Ramos (cell line): ENCODE measurements around the gene NPTX2.
"Not testable (repeated sequence)": the region's sequence is repeated elsewhere in the genome, so short reads cannot be mapped to it uniquely, and the experiment has no call there.

Source experiments
- in situ Hi-C: fragments of 300-500 bp; cut with MboI; formaldehyde crosslinking; loops from one replicate; pipeline ENCODE4 v1.14.3; 2022; ENCODE audit warnings: low sequenced_read_pairs; ENCODE audit not compliant: unreplicated experiment

Gene NPTX2

GRCh38 chr7:98617051-98617959, at the start of gene NPTX2:
Gene NPTX2, plus strand, starts transcription at chr7:98617285. Its CDS starts 177 bp downstream, at chr7:98617462.
- in situ Hi-C loops: no loop called here

DNA sequence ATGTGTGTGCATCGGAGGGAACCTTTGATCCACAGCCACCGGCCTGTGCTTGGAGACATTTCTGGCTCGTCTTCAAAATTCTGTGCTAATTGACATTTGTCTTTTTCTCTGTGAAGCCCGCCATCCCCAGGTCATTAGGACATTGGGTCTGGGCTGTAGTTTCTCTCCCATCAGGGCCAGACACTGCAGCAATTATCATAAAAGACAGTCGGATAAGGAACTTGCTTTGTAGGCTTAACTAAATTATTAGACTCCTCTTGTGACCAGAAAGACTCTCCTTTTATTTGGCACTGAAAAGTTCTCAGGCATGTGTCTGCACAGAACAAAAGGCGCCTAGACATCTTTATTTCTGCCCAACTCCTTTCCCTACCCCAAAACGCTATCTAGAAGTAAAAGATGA, 49.1 kb upstream of the NPTX2 start:
- in situ Hi-C loops: no loop called here

DNA sequence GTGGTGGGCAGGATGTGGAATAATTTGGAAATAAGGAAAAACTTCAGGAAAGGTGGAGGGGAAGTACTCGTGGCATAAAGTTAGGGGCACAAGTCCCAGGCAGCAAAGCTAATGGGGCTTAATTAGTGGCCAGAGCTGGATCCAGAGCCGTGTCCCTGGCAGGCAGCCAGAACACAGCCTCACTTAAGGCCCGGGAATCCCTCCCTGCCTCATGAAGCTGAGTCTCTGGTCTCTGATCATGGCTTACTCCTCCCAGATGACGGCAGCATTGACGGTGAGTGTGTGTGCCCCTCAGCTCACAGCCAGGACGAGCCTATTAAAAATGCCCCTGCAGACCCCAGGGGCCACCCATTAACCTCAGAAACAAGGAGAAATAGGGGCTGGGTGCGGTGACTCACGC, 48.2 kb upstream of the NPTX2 start:
- in situ Hi-C loops: no loop called here

- in situ Hi-C loops: no loop called here
These were observed 47.3 kb upstream of the NPTX2 start for GRCh38 chr7:98569691-98570337.

DNA sequence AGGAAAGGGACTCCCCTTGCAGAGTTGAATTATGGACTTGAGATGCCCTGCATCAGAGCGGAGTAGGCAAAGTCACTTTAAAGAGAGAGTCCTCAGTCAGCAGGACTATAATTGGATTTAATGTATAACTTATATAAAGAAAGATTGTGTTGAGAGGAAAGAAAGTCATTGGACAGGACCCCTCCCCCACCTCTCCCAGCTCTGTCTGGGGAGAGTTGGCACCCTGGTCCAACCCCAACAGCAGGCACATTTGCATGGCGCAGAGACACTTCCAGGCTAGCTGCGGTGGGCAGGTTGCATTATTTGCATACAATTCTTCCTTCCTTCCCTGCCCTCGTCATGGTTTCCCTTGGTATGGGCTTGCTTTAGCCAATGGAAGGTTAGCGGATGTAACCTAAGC, 46.1 kb upstream of the NPTX2 start:
- in situ Hi-C loops: no loop called here

DNA sequence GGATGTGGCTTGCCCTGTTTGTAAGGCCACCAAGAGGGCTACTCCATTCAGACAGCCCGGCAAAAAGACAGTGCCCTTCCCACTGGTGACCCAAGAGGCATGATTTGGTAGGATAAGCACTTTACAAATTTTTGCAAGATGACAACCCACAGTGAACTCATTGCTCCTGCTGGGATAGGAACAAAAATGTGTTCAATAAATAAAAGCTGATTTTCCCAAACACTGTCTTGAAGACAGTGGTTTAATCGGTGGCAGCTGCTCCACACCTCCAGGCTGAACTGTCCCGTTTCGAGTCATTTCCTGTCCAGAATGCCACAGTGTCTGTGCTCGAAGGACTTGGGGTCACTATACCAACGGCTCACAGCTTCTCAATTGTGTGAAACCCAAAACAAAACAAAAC, 45.1 kb upstream of the NPTX2 start:
- in situ Hi-C loops: no loop called here

DNA sequence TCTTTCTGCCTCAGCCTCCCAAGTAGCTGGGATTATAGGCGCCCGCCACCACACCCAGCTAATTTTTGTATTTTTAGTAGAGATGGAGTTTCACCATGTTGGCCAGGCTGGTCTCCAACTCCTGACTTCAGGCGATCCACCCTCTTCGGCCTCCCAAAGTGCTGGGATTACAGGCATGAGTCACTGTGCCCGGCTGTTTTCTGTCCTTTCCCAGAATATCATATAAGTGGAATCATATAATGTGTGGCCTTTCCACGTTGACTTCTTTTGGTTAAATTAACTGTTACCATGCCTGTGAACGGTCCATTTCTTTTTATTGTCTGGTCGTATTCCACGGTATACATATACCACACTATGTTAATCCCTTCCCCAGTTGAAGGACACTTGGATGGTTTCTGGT, 44.4 kb upstream of the NPTX2 start:
- in situ Hi-C loops: not testable (repeated sequence)

DNA sequence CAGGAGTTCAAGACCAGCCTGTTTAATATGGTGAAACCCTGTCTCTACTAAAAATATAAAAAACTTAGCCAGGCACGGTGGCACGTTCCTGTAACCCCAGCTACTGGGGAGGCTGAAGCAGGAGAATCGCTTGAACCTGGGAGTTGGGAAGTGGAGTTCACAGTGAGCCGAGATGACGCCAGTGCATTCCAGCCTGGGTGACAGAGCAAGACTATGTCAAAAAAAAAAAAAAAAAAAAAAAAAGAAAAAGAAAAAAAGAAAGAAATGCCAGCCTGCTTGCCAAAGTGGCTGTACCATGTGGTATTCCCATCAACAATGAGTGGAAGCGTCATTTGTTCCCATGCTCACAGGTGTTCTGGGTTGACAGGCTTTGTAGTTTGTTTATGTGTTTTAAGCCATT, 43.3 kb upstream of the NPTX2 start:
- in situ Hi-C loops: no loop called here

- in situ Hi-C loops: no loop called here
These were observed 41.2 kb upstream of the NPTX2 start for GRCh38 chr7:98575878-98576277.

GRCh38 chr7:98584830-98585229, 32.3 kb upstream of the NPTX2 start:
- in situ Hi-C loops: no loop called here

GRCh38 chr7:98591926-98592325, 25.2 kb upstream of the NPTX2 start:
- in situ Hi-C loops: no loop called here

DNA sequence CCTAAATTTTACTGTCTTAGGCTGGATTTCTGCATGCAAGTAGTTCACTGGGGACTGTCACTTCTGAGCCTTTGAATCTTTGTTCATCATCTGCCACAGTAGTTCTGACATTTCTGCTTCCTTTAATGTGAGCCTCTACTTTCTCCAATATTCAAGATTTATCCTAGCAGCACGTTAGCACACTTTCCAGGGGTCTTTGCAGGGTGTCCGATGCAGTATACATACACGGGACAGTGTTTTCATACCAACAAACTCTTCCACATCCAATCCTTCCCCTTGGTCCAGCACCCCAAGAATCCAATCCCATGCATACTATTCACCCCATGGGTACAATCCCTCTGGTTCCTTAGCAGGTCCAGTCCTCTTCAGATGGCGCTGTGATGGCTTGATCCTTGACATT, 22.7 kb upstream of the NPTX2 start:
- in situ Hi-C loops: no loop called here

GRCh38 chr7:98594787-98595186, 22.3 kb upstream of the NPTX2 start:
- in situ Hi-C loops: no loop called here

GRCh38 chr7:98598846-98599615, 18.1 kb upstream of the NPTX2 start:
- in situ Hi-C loops: no loop called here

DNA sequence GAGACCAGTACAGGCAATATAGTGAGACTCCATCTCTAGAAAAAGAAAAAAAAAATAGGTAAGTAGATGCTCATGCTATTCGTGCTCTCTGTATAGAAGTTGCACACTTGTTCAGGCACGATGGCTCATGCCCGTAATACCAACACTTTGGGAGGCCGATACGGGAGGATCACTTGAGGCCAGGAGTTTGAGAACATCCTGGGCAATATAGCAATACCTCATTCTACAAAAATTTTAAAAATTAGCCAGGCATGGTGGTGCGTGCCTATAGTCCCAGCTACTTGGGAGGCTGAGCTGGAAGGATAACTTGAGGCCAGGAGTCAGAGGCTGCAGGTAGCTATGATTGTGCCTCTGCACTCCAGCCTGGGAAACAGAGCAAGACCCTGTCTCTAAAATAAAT, 17.2 kb upstream of the NPTX2 start:
- in situ Hi-C loops: no loop called here

DNA sequence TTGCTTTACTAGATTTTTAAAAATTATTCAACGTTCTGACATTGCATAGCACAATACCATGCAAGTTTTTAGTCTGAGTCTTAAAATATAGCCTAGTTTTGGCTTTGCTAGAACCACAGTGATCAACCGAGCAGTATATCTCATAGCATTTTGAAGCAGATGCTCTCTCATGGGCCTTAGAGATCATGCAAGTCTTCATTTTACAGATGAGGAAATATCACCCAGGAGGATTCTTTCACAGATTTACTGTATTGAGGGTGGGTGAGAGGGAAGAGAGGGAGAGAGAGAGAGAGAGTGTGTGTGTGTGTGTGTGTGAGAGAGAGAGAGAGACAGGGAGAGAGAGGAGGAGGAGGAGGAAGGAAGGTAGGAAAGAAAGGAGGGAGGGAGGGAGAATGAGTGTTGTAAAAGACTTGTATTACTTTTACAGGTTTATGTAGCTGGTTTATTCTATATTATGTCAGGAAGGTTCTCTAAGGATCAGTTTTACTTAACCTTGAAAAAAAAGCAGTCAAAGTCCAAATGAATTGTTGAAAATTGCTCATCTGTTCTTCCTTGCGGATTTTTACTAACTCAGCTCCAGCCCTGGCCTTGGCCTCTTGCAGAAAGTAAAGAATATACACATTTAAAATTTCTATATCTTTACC, 14.2 kb upstream of the NPTX2 start:
- in situ Hi-C loops: no loop called here

DNA sequence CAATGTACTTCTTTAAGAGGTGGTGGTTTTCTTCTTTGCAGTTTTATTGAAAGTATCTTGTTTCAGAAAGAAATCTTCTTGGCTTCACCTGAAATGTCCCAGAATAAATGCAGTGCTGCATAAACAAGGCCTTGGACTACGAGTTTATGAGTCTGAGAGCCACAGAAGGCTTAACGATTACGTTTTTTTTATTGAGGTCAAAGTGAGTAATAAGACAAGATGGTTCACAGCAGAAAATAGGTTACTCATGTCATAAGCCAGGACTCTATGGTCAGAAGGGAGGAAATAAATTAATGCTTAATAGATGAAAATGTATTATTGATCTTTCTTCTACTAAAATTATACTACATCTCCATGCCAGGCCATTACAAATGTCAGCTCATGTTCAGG, 13.7 kb upstream of the NPTX2 start:
- in situ Hi-C loops: no loop called here

- in situ Hi-C loops: no loop called here
These were observed 3.3 kb upstream of the NPTX2 start for GRCh38 chr7:98613601-98614425.

- in situ Hi-C loops: no loop called here
These were observed 569 bp upstream of the NPTX2 start for GRCh38 chr7:98616381-98617050.
